Endothelial cell of hepatic sinusoid (primary cell): Measurements from ENCODE around the gene USP47.

Experiments used
- in situ Hi-C: cut with HindIII; loops from 2 replicates; pipeline ENCODE4 v1.10.0; 2017; ENCODE audit warnings: low sequenced_read_pairs

The USP47 gene

GRCh38 chr11:11862999-11863398, 21.2 kb downstream of the USP47 start:
- in situ Hi-C loops, result no loop called here

GRCh38 chr11:11864332-11864731, 22.6 kb downstream of the USP47 start:
- in situ Hi-C loops, result no loop called here

GRCh38 chr11:11864803-11865202, 23.0 kb downstream of the USP47 start:
- in situ Hi-C loops, result no loop called here

GRCh38 chr11:11865449-11865848, 23.7 kb downstream of the USP47 start:
- in situ Hi-C loops, result no loop called here

GRCh38 chr11:11866203-11866602, 24.4 kb downstream of the USP47 start:
- in situ Hi-C loops, result no loop called here

- in situ Hi-C loops, result no loop called here
These were observed 25.9 kb downstream of the USP47 start for GRCh38 chr11:11867720-11868119.

- in situ Hi-C loops, result loop anchor here (10.0 kb wide), 1 partner anchor 77 kb away; no protein-coding TSS in a partner anchor
These were observed 30.2 kb downstream of the USP47 start for GRCh38 chr11:11871991-11872401.

GRCh38 chr11:11876458-11876857, 34.7 kb downstream of the USP47 start:
- in situ Hi-C loops, result loop anchor here (5.0 to 10.0 kb wide), 2 partner anchors 41 to 82 kb away; no protein-coding TSS in a partner anchor

- in situ Hi-C loops, result no loop called here
These were observed 38.4 kb downstream of the USP47 start for GRCh38 chr11:11880179-11880578.

GRCh38 chr11:11882539-11882938, 40.8 kb downstream of the USP47 start:
- in situ Hi-C loops, result no loop called here

- in situ Hi-C loops, result no loop called here
These were observed 42.6 kb downstream of the USP47 start for GRCh38 chr11:11884351-11884750.

- in situ Hi-C loops, result no loop called here
These were observed 43.2 kb downstream of the USP47 start for GRCh38 chr11:11884774-11885481.

GRCh38 chr11:11894486-11894885, 52.7 kb downstream of the USP47 start:
- in situ Hi-C loops, result no loop called here

- in situ Hi-C loops, result no loop called here
These were observed 53.9 kb downstream of the USP47 start for GRCh38 chr11:11895672-11896071.

GRCh38 chr11:11898648-11899047, 56.9 kb downstream of the USP47 start:
- in situ Hi-C loops, result no loop called here

- in situ Hi-C loops, result no loop called here
These were observed 57.6 kb downstream of the USP47 start for GRCh38 chr11:11899401-11899800.

GRCh38 chr11:11901929-11902328, 60.2 kb downstream of the USP47 start:
- in situ Hi-C loops, result no loop called here

- in situ Hi-C loops, result no loop called here
These were observed 68.0 kb downstream of the USP47 start for GRCh38 chr11:11909727-11910126.

- in situ Hi-C loops, result no loop called here
These were observed 68.8 kb downstream of the USP47 start for GRCh38 chr11:11910541-11910940.

GRCh38 chr11:11913395-11913794, 71.6 kb downstream of the USP47 start:
- in situ Hi-C loops, result no loop called here

- in situ Hi-C loops, result loop anchor here (5.0 kb wide), 1 partner anchor 38 kb away; no protein-coding TSS in a partner anchor
These were observed 73.9 kb downstream of the USP47 start for GRCh38 chr11:11915625-11916024.

- in situ Hi-C loops, result loop anchor here (5.0 kb wide), 1 partner anchor 40 kb away; no protein-coding TSS in a partner anchor
These were observed 75.2 kb downstream of the USP47 start for GRCh38 chr11:11916981-11917399.

GRCh38 chr11:11923828-11924227, 82.1 kb downstream of the USP47 start:
- in situ Hi-C loops, result no loop called here
